ENCODE data around the gene MAD1L1. TPM values are rescaled to one million over a fixed set of nuclear protein-coding genes. Genes with fewer than 3 reads are reported as not detected.

Gene MAD1L1
- total RNA-seq, 2 donors from 2014 or later: 34.2 to 53.5 TPM

- Mint-ChIP-seq H3K27ac (no peak overlapping the region), H3K9me3 (no peaks in the 10 kb centered on the region), H3K36me3 (no peaks in the 10 kb centered on the region)
- ATAC-seq: no peak
- no peak for DNase-seq (ENCODE audit: low spot score in 2 of 2)
Observed at GRCh38 chr7:2098496-2098895, 134.2 kb downstream of the MAD1L1 start.

- no peak for ATAC-seq
- H3K9me3 Mint-ChIP-seq: no peaks in the 10 kb centered on the region
- DNase-seq (ENCODE audit: low spot score in 2 of 2): no peak
- H3K27ac Mint-ChIP-seq: peak overlapping the region in 1 of 2 donors; percentile 74
- H3K36me3 Mint-ChIP-seq: no peaks in the 10 kb centered on the region
Observed at GRCh38 chr7:2098056-2098455, 134.7 kb downstream of the MAD1L1 start.

- ATAC-seq (no peak), DNase-seq (ENCODE audit: low spot score in 2 of 2) (no peak)
- Mint-ChIP-seq H3K9me3 (no peaks in the 10 kb centered on the region), H3K27ac (peak overlapping the region in 1 of 2 donors; percentile 74), H3K36me3 (no peaks in the 10 kb centered on the region)
Observed at GRCh38 chr7:2097492-2097891, 135.3 kb downstream of the MAD1L1 start.

GRCh38 chr7:2096692-2097387 is 135.9 kb downstream of the MAD1L1 start:
- peak overlapping the region in 1 of 2 donors; percentile 74 for H3K27ac Mint-ChIP-seq
- no peak for ATAC-seq
- DNase-seq (ENCODE audit: low spot score in 2 of 2): no peak
- H3K9me3 Mint-ChIP-seq: no peaks in the 10 kb centered on the region
- H3K36me3 Mint-ChIP-seq: no peaks in the 10 kb centered on the region

- DNase-seq (ENCODE audit: low spot score in 2 of 2) (no peak), ATAC-seq (no peak)
- H3K9me3 Mint-ChIP-seq: no peaks in the 10 kb centered on the region
- H3K36me3 Mint-ChIP-seq: no peaks in the 10 kb centered on the region
- no peak overlapping the region for H3K27ac Mint-ChIP-seq
Observed at GRCh38 chr7:2095436-2095835, 137.3 kb downstream of the MAD1L1 start.

- no peak for ATAC-seq
- peak overlapping the region in 1 of 2 donors; percentile 6 for H3K27ac Mint-ChIP-seq
- H3K9me3 Mint-ChIP-seq: no peaks in the 10 kb centered on the region
- no peak for DNase-seq (ENCODE audit: low spot score in 2 of 2)
- no peaks in the 10 kb centered on the region for H3K36me3 Mint-ChIP-seq
Observed at GRCh38 chr7:2094454-2095045, 138.2 kb downstream of the MAD1L1 start.

- ATAC-seq: no peak
- no peaks in the 10 kb centered on the region for H3K9me3 Mint-ChIP-seq
- H3K36me3 Mint-ChIP-seq: no peaks in the 10 kb centered on the region
- H3K27ac Mint-ChIP-seq: peak overlapping the region in 1 of 2 donors; percentile 6
- no peak for DNase-seq (ENCODE audit: low spot score in 2 of 2)
Observed at GRCh38 chr7:2093843-2094220, 138.9 kb downstream of the MAD1L1 start.

GRCh38 chr7:2093215-2093842 is 139.4 kb downstream of the MAD1L1 start:
- H3K27ac Mint-ChIP-seq: peak overlapping the region in 1 of 2 donors; percentile 46
- no peak for DNase-seq (ENCODE audit: low spot score in 2 of 2)
- H3K36me3 Mint-ChIP-seq: no peaks in the 10 kb centered on the region
- H3K9me3 Mint-ChIP-seq: no peaks in the 10 kb centered on the region
- no peak for ATAC-seq

GRCh38 chr7:2092279-2092678 is 140.5 kb downstream of the MAD1L1 start:
- Mint-ChIP-seq H3K27ac (no peak overlapping the region), H3K36me3 (no peaks in the 10 kb centered on the region), H3K9me3 (no peaks in the 10 kb centered on the region)
- DNase-seq (ENCODE audit: low spot score in 2 of 2) (no peak), ATAC-seq (no peak)

- Mint-ChIP-seq H3K27ac (no peak overlapping the region), H3K36me3 (no peaks in the 10 kb centered on the region), H3K9me3 (no peaks in the 10 kb centered on the region)
- DNase-seq (ENCODE audit: low spot score in 2 of 2) (no peak), ATAC-seq (no peak)
Observed at GRCh38 chr7:2090526-2091520, 141.9 kb downstream of the MAD1L1 start.

GRCh38 chr7:2088801-2089200 is 143.9 kb downstream of the MAD1L1 start:
- H3K9me3 Mint-ChIP-seq: no peaks in the 10 kb centered on the region
- H3K27ac Mint-ChIP-seq: no peak overlapping the region

GRCh38 chr7:2087744-2088143 is 145.0 kb downstream of the MAD1L1 start:
- H3K27ac Mint-ChIP-seq: no peak overlapping the region
- H3K36me3 Mint-ChIP-seq: peaks cover 0 to 5% of the 10 kb centered on the region in 2 donors
- ATAC-seq (no peak), DNase-seq (ENCODE audit: low spot score in 2 of 2) (no peak)
- H3K9me3 Mint-ChIP-seq: no peaks in the 10 kb centered on the region

More at GRCh38 chr7:2088801-2089200, 143.9 kb downstream of the MAD1L1 start:
- no peaks in the 10 kb centered on the region for H3K36me3 Mint-ChIP-seq
- ATAC-seq (no peak), DNase-seq (ENCODE audit: low spot score in 2 of 2) (no peak)

- H3K9me3 Mint-ChIP-seq: no peaks in the 10 kb centered on the region
Observed at GRCh38 chr7:2086229-2086628, 146.5 kb downstream of the MAD1L1 start.

GRCh38 chr7:2085804-2086203 is 146.9 kb downstream of the MAD1L1 start:
- H3K27ac Mint-ChIP-seq: no peak overlapping the region
- no peak for DNase-seq (ENCODE audit: low spot score in 2 of 2)
- H3K9me3 Mint-ChIP-seq: no peaks in the 10 kb centered on the region
- peaks cover 0 to 5% of the 10 kb centered on the region in 2 donors for H3K36me3 Mint-ChIP-seq
- no peak for ATAC-seq

More at GRCh38 chr7:2086229-2086628, 146.5 kb downstream of the MAD1L1 start:
- DNase-seq (ENCODE audit: low spot score in 2 of 2) (no peak), ATAC-seq (no peak)
- peaks cover 0 to 5% of the 10 kb centered on the region in 2 donors for H3K36me3 Mint-ChIP-seq
- H3K27ac Mint-ChIP-seq: no peak overlapping the region

- H3K36me3 Mint-ChIP-seq: peaks cover 0 to 5% of the 10 kb centered on the region in 2 donors
- DNase-seq (ENCODE audit: low spot score in 2 of 2) (no peak), ATAC-seq (peak; percentile 54 to 69)
- H3K27ac Mint-ChIP-seq: peak overlapping the region in 1 of 2 donors; percentile 91
- no peaks in the 10 kb centered on the region for H3K9me3 Mint-ChIP-seq
Observed at GRCh38 chr7:2084781-2085505, 147.8 kb downstream of the MAD1L1 start.

GRCh38 chr7:2084331-2084730 is 148.4 kb downstream of the MAD1L1 start:
- peak; percentile 66 to 69 for ATAC-seq
- peak overlapping the region in 1 of 2 donors; percentile 24 for H3K27ac Mint-ChIP-seq
- H3K9me3 Mint-ChIP-seq: no peaks in the 10 kb centered on the region
- DNase-seq (ENCODE audit: low spot score in 2 of 2): no peak
- peaks cover 0 to 5% of the 10 kb centered on the region in 2 donors for H3K36me3 Mint-ChIP-seq

Measured in activated naive CD4-positive, alpha-beta T cell treated with anti-CD3 and anti-CD28 coated beads, Interleukin-2, amount 50 U/mL, for 72 hours (primary cell).